IMR-90 (cell line): ENCODE results near the gene PLEKHB1. TPM values are rescaled to one million over a fixed set of nuclear protein-coding genes. Genes with fewer than 3 reads are reported as not detected.

ENCODE experiments used
- ATAC-seq: fragments of 200-7000 bp; cut with Tn5 transposase; 2 replicates; pipeline ENCODE4 v1.9.1; 2020; ENCODE audit warnings: low read depth, mild to moderate bottlenecking, moderate library complexity
- BruUV-seq: library from RNA; stranded (reverse); fragments of 400-500 nt; replicated peaks from 2 replicates; lab custom pipeline; 2021; lab: Mats Ljungman, UMichigan
- CTCF ChIA-PET: fragments of 300-600 bp; formaldehyde crosslinking; extraction: SDS; loops from one replicate; lab custom pipeline; 2021; ENCODE audit warnings: antibody characterized with exemption; lab: Yijun Ruan, JAX
- POLR2A ChIA-PET: fragments of 300-600 bp; sonication (Branson Sonifier 250); formaldehyde crosslinking; loops from one replicate; lab custom pipeline; 2022; ENCODE audit warnings: antibody characterized with exemption; ENCODE audit not compliant: unreplicated experiment; lab: Charles Lee
- DNase-seq: peaks from one replicate; pipeline ENCODE4 v3.0.0; 2013
- H2AFZ ChIP-seq: replicated peaks from 2 replicates; pipeline ENCODE3; 2013; ENCODE audit warnings: low read length, mild to moderate bottlenecking; ENCODE audit not compliant: poor library complexity
- H2AK5ac ChIP-seq: 2 replicates; pipeline ENCODE4 v1.6.1; 2013; ENCODE audit warnings: low read depth, low read length, inconsistent platforms
- H2AK9ac ChIP-seq: replicated peaks from 2 replicates; pipeline ENCODE3; 2013; ENCODE audit warnings: mild to moderate bottlenecking, low read depth, low read length, moderate library complexity; ENCODE audit not compliant: poor library complexity
- H2BK120ac ChIP-seq: 2 replicates; pipeline ENCODE4 v1.6.1; 2013; ENCODE audit warnings: low read depth, low read length, inconsistent platforms
- H2BK15ac ChIP-seq: 3 replicates; pipeline ENCODE4 v1.6.1; 2013; ENCODE audit warnings: low read depth, low read length, inconsistent platforms
- H2BK20ac ChIP-seq: 2 replicates; pipeline ENCODE4 v1.6.1; 2013; ENCODE audit warnings: low read depth, mild to moderate bottlenecking, inconsistent platforms, low read length, moderate library complexity
- H2BK5ac ChIP-seq: 2 replicates; pipeline ENCODE4 v1.6.1; 2013; ENCODE audit warnings: mild to moderate bottlenecking, low read depth, low read length, inconsistent platforms; ENCODE audit not compliant: poor library complexity, severe bottlenecking
- H3K14ac ChIP-seq: replicated peaks from 2 replicates; pipeline ENCODE4 v1.6.1; 2013; ENCODE audit warnings: low read depth, low read length, inconsistent platforms
- H3K18ac ChIP-seq: 2 replicates; pipeline ENCODE4 v1.6.1; 2013; ENCODE audit warnings: low read depth, low read length, control low read depth
- H3K23ac ChIP-seq: 2 replicates; pipeline ENCODE4 v1.6.1; 2013; ENCODE audit warnings: low read depth, low read length, inconsistent platforms
- H3K27ac ChIP-seq: 2 replicates; pipeline ENCODE4 v1.5.1; 2013; ENCODE audit warnings: mild to moderate bottlenecking, control low read depth, low read length; ENCODE audit not compliant: insufficient read depth
- H3K27me3 ChIP-seq: 2 replicates; pipeline ENCODE4 v1.6.1; 2013; ENCODE audit warnings: low read length; ENCODE audit not compliant: control insufficient read depth, insufficient read depth
- H3K36me3 ChIP-seq: 2 replicates; pipeline ENCODE4 v1.6.1; 2013; ENCODE audit warnings: low read length, mixed read lengths; ENCODE audit not compliant: control insufficient read depth, insufficient read depth
- H3K4ac ChIP-seq: 2 replicates; pipeline ENCODE4 v1.6.1; 2013; ENCODE audit warnings: low read depth, low read length, inconsistent platforms
- H3K4me1 ChIP-seq: 2 replicates; pipeline ENCODE4 v1.6.1; 2013; ENCODE audit warnings: low read length, mixed read lengths; ENCODE audit not compliant: control insufficient read depth, insufficient read depth
- H3K4me2 ChIP-seq: 2 replicates; pipeline ENCODE4 v1.6.1; 2013; ENCODE audit warnings: low read depth, mild to moderate bottlenecking, control low read depth, low read length, moderate library complexity
- H3K4me3 ChIP-seq: 2 replicates; pipeline ENCODE4 v1.5.1; 2013; ENCODE audit warnings: low read depth, mild to moderate bottlenecking, control low read depth, low read length, moderate library complexity; ENCODE audit not compliant: insufficient read depth
- H3K56ac ChIP-seq: 2 replicates; pipeline ENCODE4 v1.6.1; 2013; ENCODE audit warnings: low read length, inconsistent platforms; ENCODE audit not compliant: insufficient read depth; ENCODE audit errors: extremely low read depth
- H3K79me1 ChIP-seq, 2 experiments: 2 replicates each; pipeline ENCODE4 v1.6.1; 2013; ENCODE audit warnings: low read length in 2 of 2, inconsistent platforms in 1 of 2, low read depth in 1 of 2
- H3K9ac ChIP-seq: 2 replicates; pipeline ENCODE4 v1.6.1; 2013; ENCODE audit warnings: low read depth, low read length, control low read depth
- H3K9me1 ChIP-seq: 2 replicates; pipeline ENCODE4 v1.6.1; 2013; ENCODE audit warnings: low read length, inconsistent platforms; ENCODE audit not compliant: insufficient read depth
- H3K9me3 ChIP-seq: 2 replicates; pipeline ENCODE4 v1.6.1; 2013; ENCODE audit warnings: low read length; ENCODE audit not compliant: control insufficient read depth, insufficient read depth
- H4K20me1 ChIP-seq: 2 replicates; pipeline ENCODE4 v1.6.1; 2013; ENCODE audit warnings: low read length, inconsistent platforms; ENCODE audit not compliant: insufficient read depth
- H4K5ac ChIP-seq: 2 replicates; pipeline ENCODE4 v1.6.1; 2013; ENCODE audit warnings: mild to moderate bottlenecking, low read depth, low read length, control low read depth
- H4K8ac ChIP-seq, 2 experiments: 2 replicates each; pipeline ENCODE4 v1.6.1; 2013; ENCODE audit warnings: low read depth in 2 of 2, low read length in 2 of 2, control low read depth in 1 of 2, inconsistent platforms in 1 of 2
- H4K91ac ChIP-seq: 2 replicates; pipeline ENCODE4 v1.6.1; 2013; ENCODE audit warnings: low read depth, low read length, inconsistent platforms; ENCODE audit not compliant: insufficient read depth
- BHLHE40 ChIP-seq: fragments of 150-350 bp; IDR thresholded peaks from 2 replicates; pipeline ENCODE4 v1.6.1; 2016; ENCODE audit warnings: mild to moderate bottlenecking, low read depth, low read length
- CEBPB ChIP-seq: IDR thresholded peaks from 2 replicates; pipeline ENCODE4 v1.6.1; 2012; ENCODE audit warnings: low read depth, low read length, improper control_type of control experiment
- CHD1 ChIP-seq: IDR thresholded peaks from 2 replicates; pipeline ENCODE4 v1.6.1; 2012; ENCODE audit warnings: low read depth, low read length, improper control_type of control experiment
- CTCF ChIP-seq: conservative IDR thresholded peaks from 2 replicates; pipeline ENCODE4 v1.5.1; 2012; ENCODE audit warnings: mild to moderate bottlenecking, low read depth, low read length, improper control_type of control experiment
- FOS ChIP-seq: fragments of 150-350 bp; IDR thresholded peaks from 2 replicates; pipeline ENCODE4 v1.6.1; 2016; ENCODE audit warnings: low read depth, low read length
- MAFK ChIP-seq: IDR thresholded peaks from 2 replicates; pipeline ENCODE4 v1.6.1; 2012; ENCODE audit warnings: low read depth, low read length, improper control_type of control experiment
- MAZ ChIP-seq: IDR thresholded peaks from 2 replicates; pipeline ENCODE4 v1.6.1; 2012; ENCODE audit warnings: low read depth, mild to moderate bottlenecking, low read length, improper control_type of control experiment, moderate library complexity, borderline replicate concordance
- MXI1 ChIP-seq: IDR thresholded peaks from 2 replicates; pipeline ENCODE4 v1.6.1; 2012; ENCODE audit warnings: low read depth, mild to moderate bottlenecking, low read length, moderate library complexity, borderline replicate concordance
- POLR2A ChIP-seq: IDR thresholded peaks from 2 replicates; pipeline ENCODE4 v1.6.1; 2012; ENCODE audit warnings: mild to moderate bottlenecking, low read depth, low read length
- RCOR1 ChIP-seq: IDR thresholded peaks from 2 replicates; pipeline ENCODE4 v1.6.1; 2012; ENCODE audit warnings: mild to moderate bottlenecking, low read length, improper control_type of control experiment; ENCODE audit not compliant: insufficient replicate concordance
- RFX5 ChIP-seq: IDR thresholded peaks from 2 replicates; pipeline ENCODE4 v1.8.0; 2012; ENCODE audit warnings: low read depth, mild to moderate bottlenecking, low read length, moderate library complexity
- SMC3 ChIP-seq: fragments of 150-350 bp; IDR thresholded peaks from 2 replicates; pipeline ENCODE4 v1.6.1; 2016; ENCODE audit warnings: low read depth, mild to moderate bottlenecking, antibody characterized with exemption, low read length, moderate library complexity
- WGBS, 2 experiments: methylation state at CpG; one replicate each; pipeline versions ENCODE4 v1.1.5 to v1.1.7; 2013; ENCODE audit warnings: missing lambda C conversion rate in 2 of 2; ENCODE audit not compliant: insufficient read length in 1 of 2; ENCODE audit errors: extremely low coverage in 2 of 2; 5-methylcytosine and 5-hydroxymethylcytosine counted together
- dilution Hi-C: fragments of 300-500 bp; cut with HindIII; formaldehyde crosslinking; loops from one replicate; pipeline ENCODE4 v1.14.3; 2018; ENCODE audit warnings: low sequenced_read_pairs; ENCODE audit not compliant: unreplicated experiment
- in situ Hi-C: fragments of 300-500 bp; cut with MboI; formaldehyde crosslinking; loops from 3 replicates; pipeline ENCODE4 v1.14.3; 2019; ENCODE audit warnings: low sequenced_read_pairs, inconsistent platforms, mixed read lengths
- intact Hi-C: fragments of 100-400 bp; cut with micrococcal nuclease; formaldehyde crosslinking; loops from 2 replicates; pipeline ENCODE4 v1.10.0; 2022
- polyA plus RNA-seq, 3 experiments: library from polyadenylated mRNA; depleted of rRNA; stranded (reverse); fragments of >200 nt; gene quantifications; 2 replicates each; pipeline ENCODE4 v1.2.3, GENCODE V29; 2012; ENCODE audit warnings: low replicate concordance in 1 of 3
- total RNA-seq: library from RNA; depleted of rRNA; stranded (reverse); fragments of >200 nt; gene quantifications from 2 replicates; pipeline ENCODE4 v1.2.3, GENCODE V29; 2012
- TF ChIP-seq, protein P1 (sequence below): fragments of 150-350 bp; IDR thresholded peaks from 2 replicates; pipeline ENCODE4 v1.6.1; 2016; ENCODE audit warnings: low read depth, mild to moderate bottlenecking, low read length, moderate library complexity, borderline replicate concordance
- TF ChIP-seq, protein P2 (sequence below): fragments of 150-350 bp; IDR thresholded peaks from 2 replicates; pipeline ENCODE4 v1.6.1; 2017; ENCODE audit warnings: mild to moderate bottlenecking, antibody characterized with exemption, low read length, low read depth

Gene PLEKHB1
- total and polyA plus RNA-seq, 2 of the 4 experiments (the other 2 are of a cell fraction), result 0.36 to 0.86 TPM

GRCh38 chr11:73653996-73654395 is 7.6 kb downstream of the PLEKHB1 start:
- H2BK20ac ChIP-seq, result no peak overlapping the region
- DNase-seq (no peak), ATAC-seq (no peak)
- no peak overlapping the region for H3K4me2 ChIP-seq
- H4K91ac ChIP-seq, result no peak overlapping the region
- in situ Hi-C loops (no loop called here), intact Hi-C loops (no loop called here), dilution Hi-C loops (no loop called here)
- H3K18ac ChIP-seq, result no peak overlapping the region
- no peaks in the 10 kb centered on the region for H3K9me3 ChIP-seq
- H2BK120ac ChIP-seq, result no peak overlapping the region
- no peak overlapping the region for H3K4me3 ChIP-seq
- H3K23ac ChIP-seq, result no peak overlapping the region
- BruUV-seq, result no TSS peak
- H3K4me1 ChIP-seq, result no peaks in the 10 kb centered on the region
- no peaks in the 10 kb centered on the region for H3K79me1 ChIP-seq
- H2AK5ac ChIP-seq, result no peak overlapping the region
- H3K14ac ChIP-seq, result no peak overlapping the region
- ChIA-PET CTCF (interaction anchor here (1.4 kb wide), 1 partner anchor 28 kb away, joined by 4 read pairs; no protein-coding TSS in a partner anchor), POLR2A (no interaction called here)
- no peak overlapping the region for H3K4ac ChIP-seq
- H4K5ac ChIP-seq, result no peak overlapping the region
- H3K36me3 ChIP-seq, result no peaks in the 10 kb centered on the region
- H2AFZ ChIP-seq, result no peak overlapping the region
- no peak overlapping the region for H3K56ac ChIP-seq
- H3K9ac ChIP-seq, result no peak overlapping the region
- TF ChIP-seq FOS (no peak), CEBPB (no peak), BHLHE40 (no peak), MAFK (no peak), RFX5 (no peak), RCOR1 (no peak), CTCF (no peak), POLR2A (no peak), MAZ (no peak), SMC3 (no peak), CHD1 (no peak), MXI1 (no peak)
- TF ChIP-seq, protein P1, sequence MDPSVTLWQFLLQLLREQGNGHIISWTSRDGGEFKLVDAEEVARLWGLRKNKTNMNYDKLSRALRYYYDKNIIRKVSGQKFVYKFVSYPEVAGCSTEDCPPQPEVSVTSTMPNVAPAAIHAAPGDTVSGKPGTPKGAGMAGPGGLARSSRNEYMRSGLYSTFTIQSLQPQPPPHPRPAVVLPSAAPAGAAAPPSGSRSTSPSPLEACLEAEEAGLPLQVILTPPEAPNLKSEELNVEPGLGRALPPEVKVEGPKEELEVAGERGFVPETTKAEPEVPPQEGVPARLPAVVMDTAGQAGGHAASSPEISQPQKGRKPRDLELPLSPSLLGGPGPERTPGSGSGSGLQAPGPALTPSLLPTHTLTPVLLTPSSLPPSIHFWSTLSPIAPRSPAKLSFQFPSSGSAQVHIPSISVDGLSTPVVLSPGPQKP, result no peak
- TF ChIP-seq, protein P2, sequence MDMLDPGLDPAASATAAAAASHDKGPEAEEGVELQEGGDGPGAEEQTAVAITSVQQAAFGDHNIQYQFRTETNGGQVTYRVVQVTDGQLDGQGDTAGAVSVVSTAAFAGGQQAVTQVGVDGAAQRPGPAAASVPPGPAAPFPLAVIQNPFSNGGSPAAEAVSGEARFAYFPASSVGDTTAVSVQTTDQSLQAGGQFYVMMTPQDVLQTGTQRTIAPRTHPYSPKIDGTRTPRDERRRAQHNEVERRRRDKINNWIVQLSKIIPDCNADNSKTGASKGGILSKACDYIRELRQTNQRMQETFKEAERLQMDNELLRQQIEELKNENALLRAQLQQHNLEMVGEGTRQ, result no peak
- no peak overlapping the region for H4K8ac ChIP-seq
- H2BK15ac ChIP-seq, result no peak overlapping the region
- no peak overlapping the region for H2BK5ac ChIP-seq
- H3K9me1 ChIP-seq, result peaks cover 5% of the 10 kb centered on the region
- no peak overlapping the region for H2AK9ac ChIP-seq
- H3K27me3 ChIP-seq, result peaks cover 13% of the 10 kb centered on the region; the same call in 1 of the 2 replicates
- 100% methylated on average over 1 of the region's 5 CpGs; no CpG with 5 or more reads in 1 of the 2 experiments for WGBS, 2 experiments
- H3K27ac ChIP-seq, result no peak overlapping the region
- H4K20me1 ChIP-seq, result no peaks in the 10 kb centered on the region
